ENCODE measurements around the gene FGD5.
A peak's percentile ranks its signal among the peaks of the same experiment; 100 is the strongest.

The FGD5 gene

DNA sequence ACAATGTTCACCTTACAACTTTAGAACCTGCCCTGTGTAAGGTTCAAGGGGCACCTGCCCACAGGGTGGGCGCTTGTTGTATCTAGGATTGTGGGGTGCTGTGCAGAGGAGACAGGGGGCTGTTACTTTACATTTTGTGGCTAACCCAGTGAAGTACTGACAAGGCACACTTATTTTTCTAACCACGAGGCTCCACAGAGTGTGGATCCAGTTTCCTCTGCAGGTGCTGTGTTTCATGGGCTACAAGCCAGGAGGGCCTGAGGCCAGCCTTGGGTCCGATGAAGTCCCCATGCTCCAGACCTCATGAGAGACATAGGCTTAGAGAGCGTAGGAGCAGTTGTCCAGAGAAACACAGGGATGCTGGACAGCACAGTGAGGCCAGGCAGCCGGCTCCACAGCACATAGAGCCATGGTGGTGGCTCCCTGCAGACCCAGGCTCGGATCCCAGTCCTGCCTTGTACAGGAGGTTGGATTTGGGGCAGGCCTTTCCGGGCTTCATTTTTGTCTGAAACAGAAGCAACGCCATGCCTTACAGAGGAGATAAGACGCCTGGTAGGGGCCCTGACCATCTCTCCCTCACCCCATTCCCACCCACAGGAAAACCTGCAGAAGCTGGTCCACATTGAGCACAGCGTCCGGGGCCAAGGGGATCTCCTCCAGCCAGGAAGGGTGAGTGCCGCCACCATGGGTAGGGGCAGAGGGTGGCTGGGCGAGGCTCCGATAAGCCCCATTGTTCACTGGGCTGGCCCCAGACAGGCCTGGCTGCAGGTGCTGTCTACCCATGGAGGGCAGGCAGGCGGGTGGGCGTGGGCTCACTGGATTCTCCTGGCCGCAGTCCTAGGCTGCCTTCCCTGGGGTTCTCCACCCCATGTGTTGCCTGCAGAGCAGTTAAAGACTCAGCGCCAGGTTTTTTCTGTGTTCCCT, 88.5 kb downstream of the FGD5 start:
- no peak for DNase-seq (ENCODE audit: low spot score)

DNA sequence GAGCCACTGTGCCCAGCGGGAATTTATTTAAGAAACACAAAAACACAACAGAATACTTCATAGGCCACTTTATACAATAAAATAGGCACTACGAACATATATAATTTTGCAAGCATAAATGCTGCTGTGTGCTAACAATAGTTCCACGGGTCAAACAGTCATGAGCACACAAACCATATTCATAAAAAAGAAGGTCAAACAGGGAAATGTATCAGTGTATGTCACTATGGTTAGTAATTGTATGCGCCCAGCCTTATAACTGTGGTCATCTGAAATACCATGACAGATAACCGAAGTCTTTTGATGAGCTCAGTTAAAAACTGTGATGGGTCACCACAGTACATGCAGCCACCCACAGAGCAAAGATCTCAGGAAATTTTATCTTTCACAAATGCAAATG, 90.5 kb downstream of the FGD5 start:
- DNase-seq (ENCODE audit: low spot score): no peak

DNA sequence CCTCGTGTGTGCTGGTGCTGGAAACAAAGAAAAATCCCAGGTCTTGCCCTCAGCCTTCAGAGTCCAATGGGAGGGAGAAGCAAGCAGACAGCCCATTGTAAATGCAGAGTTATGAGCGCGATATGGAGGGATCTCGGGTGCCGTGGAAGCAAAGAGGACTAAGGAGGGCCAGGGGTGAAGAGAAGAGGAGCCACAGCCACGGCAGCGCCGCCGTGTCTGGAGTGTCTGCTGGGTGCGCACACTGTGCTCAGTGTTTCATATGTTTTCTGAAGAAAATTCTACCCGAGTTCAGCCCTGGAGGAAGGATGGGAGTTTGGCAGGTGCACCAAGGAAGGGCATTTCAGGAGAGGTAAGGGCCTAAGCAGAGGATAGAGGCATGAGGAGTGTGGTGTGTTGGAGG, 92.9 kb downstream of the FGD5 start:
- DNase-seq (ENCODE audit: low spot score): no peak

DNA sequence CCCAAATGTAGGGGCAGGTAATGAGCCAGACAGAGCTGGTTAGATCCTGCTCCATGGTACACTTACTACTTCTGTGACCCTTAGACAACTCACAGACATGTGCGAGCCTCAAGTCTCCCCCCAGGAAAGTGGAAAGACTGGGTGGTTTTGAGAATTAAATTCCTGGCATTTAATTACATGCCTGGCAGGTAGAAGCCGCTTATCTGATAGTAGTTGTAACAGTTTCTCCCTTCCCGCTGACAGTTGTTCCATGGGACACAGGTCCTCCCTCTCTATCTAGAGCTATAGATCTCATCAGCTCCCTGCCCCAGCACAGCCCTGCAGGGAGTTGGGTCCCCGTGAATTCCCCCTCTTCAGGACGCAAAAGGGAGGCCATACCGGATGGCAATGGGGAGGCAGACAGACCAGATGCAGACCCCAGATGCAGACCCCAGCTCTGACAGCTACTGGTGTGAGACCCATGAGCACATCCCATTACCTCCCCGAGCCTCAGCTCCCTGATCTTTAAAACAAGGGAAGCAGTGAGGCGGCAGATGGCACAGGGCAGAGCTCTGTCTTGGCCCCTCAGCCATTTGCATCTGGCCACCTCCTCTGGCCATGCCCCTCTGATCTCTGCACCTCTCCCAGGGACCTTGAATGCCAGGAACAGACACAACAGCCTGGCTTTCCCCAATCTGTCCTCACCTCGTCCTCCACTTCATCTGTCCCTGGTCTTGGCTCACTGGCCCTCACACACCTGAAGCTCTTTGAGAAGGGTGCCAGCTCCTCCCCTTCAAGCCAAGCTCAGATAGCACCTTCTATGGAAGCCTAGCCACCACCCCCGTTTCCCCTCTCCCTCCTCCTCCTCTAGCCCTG, 94.5 kb downstream of the FGD5 start:
- DNase-seq (ENCODE audit: low spot score): no peak

DNA sequence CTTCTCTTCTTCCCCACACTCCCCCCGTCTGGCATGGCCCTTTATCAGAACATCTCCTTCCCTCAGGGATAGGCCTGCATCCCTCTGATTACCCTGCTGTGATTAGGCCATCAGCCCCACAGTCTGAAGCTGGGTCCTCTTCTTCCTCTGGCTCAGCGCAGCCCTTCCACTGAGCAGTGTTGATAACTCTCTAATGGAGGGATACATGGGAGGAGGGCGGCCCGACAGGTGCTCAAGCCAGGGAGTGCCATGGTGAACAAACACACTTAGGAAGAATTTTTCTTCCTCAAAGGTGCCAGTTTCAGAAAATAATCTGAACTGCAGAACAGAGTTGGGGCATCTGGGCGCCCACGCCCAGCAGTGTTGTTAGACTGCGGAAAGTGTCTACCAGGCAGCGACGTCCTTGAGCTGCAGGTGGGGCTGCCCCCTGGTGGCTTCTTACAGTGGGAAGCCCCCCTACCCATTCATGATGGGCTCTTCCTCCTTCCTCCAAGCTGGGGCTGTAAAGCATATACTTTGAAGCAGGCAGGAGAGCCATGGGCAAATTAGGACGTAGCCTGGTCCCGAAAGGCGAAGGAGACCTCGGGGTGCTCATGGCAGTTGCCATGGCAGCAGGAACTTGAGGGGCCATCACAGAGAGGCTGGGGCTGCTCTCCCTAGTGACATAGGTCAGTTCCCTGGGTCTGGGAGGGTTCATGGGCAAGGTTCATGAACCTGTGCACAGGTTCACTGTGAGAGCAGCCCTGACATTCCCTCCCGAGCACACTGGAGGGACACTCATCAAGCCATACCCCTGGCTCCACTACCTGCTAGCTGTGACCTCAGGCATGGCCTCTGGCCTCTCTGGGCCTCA, 95.4 kb downstream of the FGD5 start:
- DNase-seq (ENCODE audit: low spot score): no peak

DNA sequence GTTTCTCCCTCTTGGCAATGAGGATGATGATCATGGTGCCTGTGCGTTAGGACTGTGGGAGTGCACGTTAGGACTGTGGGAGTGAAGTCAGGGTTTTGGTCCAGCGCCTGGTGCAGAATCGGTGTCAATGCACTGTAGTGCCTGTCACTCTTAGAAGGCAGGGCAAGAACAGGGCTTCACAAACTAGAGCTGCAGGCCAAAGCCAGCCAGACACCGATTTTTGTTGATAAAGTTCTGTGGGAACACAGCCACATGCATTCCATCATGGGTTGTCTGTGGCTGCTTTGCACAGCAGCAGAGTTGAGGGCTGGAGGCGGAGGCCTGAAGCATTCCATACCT, 96.0 kb downstream of the FGD5 start:
- DNase-seq (ENCODE audit: low spot score): no peak

DNA sequence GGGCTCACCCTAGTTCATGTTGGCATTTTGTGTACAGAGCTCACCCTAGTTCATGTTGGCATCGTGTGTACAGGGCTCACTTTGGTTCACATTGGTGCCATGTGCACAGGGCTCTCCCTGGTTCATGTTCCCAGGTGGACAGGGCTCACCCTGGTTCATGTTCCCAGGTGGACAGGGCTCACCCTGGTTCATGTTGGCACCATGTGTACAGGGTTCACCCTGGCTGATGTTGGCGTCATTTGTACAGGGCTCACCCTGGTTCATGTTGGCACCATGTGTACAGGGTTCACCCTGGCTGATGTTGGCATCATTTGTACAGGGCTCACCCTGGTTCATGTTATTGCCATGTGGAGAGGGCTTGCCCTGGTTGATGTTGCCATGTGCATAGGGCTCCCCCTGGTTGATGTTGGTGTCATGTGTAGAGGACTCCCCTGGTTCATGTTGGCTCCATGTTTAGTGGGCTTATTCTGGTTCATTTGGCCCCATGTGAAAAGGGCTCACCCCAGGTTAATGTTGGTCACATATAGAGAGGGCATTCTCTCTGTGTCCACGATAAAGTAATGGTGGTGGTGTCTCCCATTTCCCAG, 97.0 kb downstream of the FGD5 start:
- DNase-seq (ENCODE audit: low spot score): peak; percentile 43

DNA sequence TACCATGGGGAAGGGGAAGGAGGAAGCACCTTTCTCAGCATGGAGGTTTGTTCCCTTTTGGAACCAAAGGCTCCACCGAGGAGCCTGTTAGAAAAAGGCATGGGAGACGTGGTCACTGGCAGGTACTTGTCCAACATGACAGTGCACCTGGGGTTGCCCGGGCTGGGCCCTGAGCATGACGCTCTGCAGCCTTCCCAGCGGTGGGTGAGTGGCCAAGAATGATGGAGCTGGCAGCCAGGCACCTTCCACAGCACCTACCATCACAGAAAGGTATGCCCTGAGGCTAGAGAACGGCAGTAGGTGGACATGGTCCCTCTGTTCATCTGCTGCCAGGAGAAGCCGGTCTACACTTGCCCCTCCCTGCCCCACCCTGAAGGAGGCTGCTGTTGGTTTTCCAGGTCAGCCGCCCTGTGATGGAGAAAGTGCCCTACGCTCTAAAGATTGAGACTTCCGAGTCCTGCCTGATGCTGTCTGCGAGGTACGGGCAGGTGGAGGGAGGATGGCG, 99.6 kb downstream of the FGD5 start:
- no peak for DNase-seq (ENCODE audit: low spot score)

DNA sequence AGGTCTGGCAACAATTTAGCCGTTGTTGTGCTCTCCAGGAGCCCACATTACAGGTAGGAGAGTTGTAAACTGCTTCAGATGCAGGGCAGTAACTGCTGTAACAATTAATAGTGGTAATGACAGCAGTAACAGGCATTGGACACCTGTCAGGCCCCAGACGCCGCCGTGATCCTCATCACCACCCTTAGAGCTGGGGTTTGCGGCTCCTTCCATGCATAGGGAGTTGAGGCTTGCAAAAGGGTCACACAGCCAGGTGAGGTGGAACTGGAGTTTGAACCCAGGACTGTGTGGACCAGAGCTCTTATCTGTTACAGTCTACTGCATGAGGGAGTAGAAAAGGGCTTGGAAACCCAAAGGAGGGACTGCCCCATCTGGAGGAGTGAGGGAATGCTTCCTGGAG, 101.8 kb downstream of the FGD5 start:
- DNase-seq (ENCODE audit: low spot score): no peak

DNA sequence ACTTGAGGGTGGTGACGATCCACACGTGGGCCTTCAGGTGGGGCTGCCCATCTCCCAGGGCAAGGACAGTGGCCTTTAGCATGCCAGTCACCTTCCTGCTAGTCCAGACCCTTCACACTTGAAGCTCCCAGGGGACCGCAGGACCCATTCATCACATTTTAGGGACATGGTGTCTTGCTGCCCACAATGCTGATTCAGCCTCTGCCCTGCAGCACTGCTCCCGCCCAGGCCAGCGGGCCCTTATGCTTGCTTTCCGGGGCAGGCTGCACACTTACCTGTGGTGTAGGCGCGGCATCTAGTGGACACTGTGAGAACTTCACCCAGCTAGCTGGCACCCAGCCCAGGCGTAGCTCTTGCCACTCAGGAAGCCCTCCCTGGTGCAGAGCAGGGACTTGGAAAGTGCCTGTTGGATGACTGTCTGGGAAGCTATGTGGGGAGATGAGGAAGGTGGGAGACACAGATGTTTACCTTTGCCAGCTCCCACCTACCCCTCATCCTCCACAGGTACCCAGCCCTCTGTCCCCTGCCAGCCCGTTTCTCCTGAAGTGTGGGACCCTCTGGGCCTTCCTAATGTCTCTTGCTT, 102.4 kb downstream of the FGD5 start:
- peak; percentile 79 for DNase-seq (ENCODE audit: low spot score)

DNA sequence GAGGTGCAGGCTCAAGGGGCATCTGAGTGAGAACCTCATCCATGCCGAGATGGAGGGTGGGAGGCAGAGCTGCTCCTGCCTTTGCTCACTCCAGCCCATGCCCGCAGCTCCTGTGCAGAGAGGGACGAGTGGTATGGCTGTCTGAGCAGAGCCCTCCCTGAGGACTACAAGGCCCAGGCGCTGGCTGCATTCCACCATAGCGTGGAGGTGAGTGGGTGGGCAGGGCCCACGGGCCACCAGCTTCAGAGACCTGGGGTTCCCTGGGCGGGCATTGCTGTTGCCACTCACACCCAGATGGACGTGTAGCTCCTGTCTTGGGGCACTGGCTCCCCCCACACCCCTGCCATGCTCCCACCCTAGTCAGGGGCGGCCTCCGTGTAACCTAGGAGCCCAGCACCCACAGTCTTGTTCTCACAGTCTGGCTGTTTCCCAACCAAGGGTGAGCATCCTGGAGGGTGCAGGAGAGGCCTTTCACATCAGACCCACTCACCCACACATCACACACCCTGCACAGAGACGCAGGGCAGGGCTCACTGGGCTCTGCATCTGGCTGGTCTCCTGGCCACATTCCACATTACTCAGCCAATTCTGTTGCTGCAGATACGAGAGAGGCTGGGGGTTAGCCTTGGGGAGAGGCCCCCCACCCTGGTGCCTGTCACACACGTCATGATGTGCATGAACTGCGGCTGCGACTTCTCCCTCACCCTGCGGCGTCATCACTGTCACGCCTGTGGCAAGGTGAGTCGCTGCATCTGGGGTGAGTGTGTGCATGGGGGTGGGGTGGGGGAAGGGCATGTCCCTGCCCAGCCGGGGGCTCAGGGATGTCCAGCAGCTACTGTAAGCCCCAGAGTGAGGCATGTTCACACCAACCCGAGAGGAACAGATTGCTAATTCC, 103.3 kb downstream of the FGD5 start:
- no peak for DNase-seq (ENCODE audit: low spot score)

DNA sequence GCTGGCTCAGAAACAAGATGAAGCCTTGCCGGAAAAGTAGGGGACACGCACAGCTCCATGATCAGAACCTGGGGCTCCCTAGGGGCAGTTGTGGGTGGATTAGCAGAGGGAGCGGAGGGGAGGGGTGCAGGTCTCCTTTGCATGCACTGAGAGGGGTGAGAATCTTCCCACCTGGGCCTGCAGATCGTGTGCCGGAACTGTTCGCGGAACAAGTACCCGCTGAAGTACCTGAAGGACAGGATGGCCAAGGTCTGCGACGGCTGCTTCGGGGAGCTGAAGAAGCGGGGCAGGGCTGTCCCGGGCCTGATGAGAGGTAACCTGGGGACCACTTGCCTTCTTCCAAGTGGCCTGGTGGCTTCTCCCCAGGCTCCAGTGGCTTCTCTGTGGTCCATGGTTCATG, 104.1 kb downstream of the FGD5 start:
- DNase-seq (ENCODE audit: low spot score): no peak

DNA sequence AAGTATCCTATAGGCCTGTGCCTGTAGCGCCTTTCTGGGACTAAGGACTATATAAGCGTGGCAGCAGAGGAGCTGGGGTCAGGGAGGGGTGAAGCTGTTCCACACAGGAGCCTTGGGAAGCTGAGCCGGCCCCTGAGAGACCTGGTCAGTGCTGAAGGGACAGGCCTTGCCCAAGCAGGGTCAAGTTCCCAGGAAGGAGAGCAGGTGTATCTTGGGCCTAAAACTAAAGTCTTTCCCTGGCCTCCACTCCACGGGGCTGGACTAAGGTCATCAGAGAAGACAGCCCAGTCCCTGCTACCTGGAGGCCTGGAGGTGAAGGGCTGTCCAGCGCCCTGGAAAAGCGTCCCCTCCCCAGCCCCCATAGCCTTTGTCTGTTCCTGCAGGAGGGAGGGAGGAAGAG, 104.7 kb downstream of the FGD5 start:
- no peak for DNase-seq (ENCODE audit: low spot score)

DNA sequence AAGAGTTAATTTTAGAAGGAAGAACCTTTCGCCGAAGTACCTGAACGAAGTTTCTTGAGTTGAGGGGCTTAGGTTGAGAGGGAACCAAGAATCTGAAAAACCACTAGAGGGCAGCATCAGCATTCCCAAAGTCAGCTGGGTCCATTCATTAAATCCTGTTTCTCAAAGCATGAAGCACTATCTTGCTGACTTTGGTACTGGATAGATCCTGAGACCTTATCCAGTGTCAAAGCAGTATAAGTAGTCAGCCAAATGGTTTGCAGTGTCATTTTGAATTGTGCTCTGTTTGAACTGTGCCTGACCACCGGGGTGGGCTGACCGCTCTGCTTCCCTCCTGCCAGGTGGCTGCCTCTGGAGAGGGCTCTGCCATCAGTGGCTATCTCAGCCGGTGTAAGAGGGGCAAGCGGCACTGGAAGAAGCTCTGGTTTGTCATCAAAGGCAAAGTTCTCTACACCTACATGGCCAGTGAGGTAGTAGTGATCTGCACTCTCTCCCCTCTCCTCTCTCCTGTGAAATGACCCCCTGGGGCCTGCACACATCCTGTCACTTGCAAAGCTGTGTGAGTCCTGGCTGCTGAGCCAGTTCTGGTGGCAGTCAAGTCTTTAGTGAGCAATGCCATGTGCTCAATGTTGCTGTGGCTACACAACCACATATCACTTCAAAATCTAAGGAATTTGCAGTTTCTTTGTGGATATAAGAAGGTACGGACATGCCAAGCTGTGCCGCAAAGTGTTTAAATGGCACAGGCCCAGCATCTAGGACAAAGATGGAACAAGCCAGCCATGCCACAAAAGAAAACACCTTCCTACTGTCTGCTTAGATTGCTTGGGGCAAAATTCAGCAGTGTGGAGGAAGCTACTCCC, 107.2 kb downstream of the FGD5 start:
- peak; percentile 39 for DNase-seq (ENCODE audit: low spot score)

DNA sequence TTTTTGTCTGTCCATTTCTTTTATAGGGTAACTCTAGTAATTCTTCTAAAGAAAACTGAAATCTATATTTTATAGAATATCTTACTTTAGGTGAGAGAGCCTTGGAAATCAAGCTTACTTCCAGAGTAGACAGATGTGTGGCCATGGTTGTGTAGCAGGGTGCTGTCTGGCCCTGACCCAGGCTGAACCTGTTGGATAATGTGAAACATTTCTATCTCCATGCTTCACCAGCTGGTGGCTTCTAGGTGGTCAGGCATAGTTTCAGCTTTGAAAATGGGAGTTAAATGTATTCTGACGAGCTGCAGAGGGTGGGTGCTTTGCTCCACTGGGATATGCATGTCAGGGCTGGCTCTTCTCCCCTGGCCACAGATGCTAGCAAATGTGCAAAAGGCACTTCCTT, 107.8 kb downstream of the FGD5 start:
- DNase-seq (ENCODE audit: low spot score): no peak

DNA sequence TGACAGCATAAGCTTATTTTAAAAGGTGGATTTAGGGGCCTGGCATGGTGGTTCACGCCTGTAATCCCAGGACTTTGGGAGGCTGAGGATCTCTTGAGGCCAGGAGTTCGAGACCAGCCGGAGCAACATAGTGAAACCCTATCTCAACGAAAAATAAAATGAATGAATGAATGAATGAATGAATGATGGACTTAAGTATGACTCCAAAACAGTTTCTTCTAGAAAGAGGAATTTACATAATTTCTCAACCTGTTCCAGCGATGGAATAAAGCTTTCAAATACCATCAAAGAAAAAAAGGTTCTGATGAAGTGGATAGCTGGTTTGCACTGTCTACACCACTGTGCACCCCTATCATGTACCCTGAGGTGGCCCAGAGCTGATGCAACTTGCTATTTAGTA, 108.5 kb downstream of the FGD5 start:
- DNase-seq (ENCODE audit: low spot score): no peak

DNA sequence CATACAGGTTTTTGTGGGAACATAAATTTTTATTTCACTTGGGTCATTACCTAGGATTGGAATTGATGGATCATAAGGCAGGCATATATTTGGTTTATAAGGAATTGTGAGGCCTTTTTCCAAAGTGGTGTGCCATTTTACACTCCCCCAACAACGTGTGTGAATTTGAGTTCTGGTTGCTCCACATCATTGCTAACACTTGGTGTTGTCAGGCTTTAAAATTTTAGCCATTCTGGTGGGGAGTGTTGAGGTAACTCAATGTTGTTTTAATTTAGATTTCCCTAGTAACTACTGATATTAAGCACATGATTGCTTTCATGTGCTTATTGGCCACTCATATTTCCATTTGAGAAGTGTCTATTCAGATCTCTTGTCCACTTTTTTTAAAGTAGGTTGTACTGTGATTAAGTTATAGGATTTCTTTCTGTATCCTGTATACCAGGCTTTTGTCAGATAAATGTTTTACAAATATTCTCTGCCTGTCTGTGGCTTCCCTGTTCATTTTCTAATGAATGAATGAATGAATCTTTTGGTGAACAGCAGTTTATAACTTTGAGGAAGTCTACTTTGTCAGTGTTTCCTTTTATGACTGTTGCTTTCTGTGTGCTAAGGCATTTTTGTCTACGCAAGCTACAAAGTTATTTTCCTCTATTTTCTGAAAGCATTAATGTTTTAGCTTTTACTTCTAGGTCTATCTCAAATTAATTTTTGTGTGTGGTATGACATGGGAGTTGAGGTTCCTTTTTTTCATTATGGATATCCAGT, 110.7 kb downstream of the FGD5 start:
- no peak for DNase-seq (ENCODE audit: low spot score)

DNA sequence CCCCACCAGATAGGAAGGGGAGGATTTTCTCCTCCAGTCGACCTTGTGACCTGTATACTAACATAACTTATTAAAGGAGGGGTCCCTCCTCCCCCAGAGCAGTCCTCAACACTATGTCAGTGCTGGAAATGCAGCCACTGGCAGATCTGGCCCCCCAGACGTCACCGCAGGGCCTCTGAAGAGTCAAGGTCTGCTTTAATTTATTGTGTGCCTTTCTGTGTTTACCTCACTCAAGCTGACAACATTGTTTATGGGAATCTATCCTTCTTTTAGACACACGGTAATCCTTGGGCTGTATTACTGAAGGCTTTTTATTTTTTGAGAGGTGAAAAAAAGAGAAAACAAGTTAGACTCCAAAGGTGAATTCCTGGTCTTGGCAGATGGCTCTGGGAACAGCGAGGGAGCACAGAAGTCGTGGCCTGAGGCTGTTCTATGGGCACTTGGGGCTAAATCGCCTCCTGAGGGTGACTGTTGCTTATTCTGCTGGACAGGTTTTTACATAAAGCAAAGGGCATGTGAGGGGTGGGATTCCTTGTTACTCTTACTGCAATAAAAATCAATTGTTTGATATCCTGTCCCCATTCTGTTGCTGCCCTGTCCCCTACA, 115.2 kb downstream of the FGD5 start:
- DNase-seq (ENCODE audit: low spot score): no peak
